Astrocyte of the spinal cord (primary cell): ENCODE measurements around the gene TNFSF11.

Source experiments
- DNase-seq: peaks from one replicate; pipeline ENCODE4 v3.0.0; 2011; ENCODE audit warnings: low read depth, low spot score
- H3K4me3 ChIP-seq: 2 replicates; pipeline ENCODE4 v1.5.1; 2011; ENCODE audit warnings: low read depth, mild to moderate bottlenecking, low read length, moderate library complexity
- CTCF ChIP-seq: IDR thresholded peaks from 2 replicates; pipeline ENCODE4 v1.5.1; 2012; ENCODE audit warnings: low read depth, mild to moderate bottlenecking, low read length, inconsistent platforms
- in situ Hi-C: cut with HindIII; loops from 2 replicates; pipeline ENCODE4 v1.10.0; 2017; ENCODE audit warnings: low sequenced_read_pairs

The TNFSF11 gene

GRCh38 chr13:42654212-42654611 lies 80.3 kb downstream of the TNFSF11 start:
- TF ChIP-seq CTCF, result no peak
- DNase-seq, result no peak
- in situ Hi-C loops, result no loop called here
- H3K4me3 ChIP-seq, result no peak overlapping the region

- no peak for TF ChIP-seq CTCF
- DNase-seq, result no peak
- no peak overlapping the region for H3K4me3 ChIP-seq
- in situ Hi-C loops, result no loop called here
Measured at GRCh38 chr13:42654722-42655121, 80.8 kb downstream of the TNFSF11 start.

- no peak for TF ChIP-seq CTCF
- no peak overlapping the region for H3K4me3 ChIP-seq
- no peak for DNase-seq
- in situ Hi-C loops, result no loop called here
Measured at GRCh38 chr13:42656161-42656560, 82.2 kb downstream of the TNFSF11 start.

- in situ Hi-C loops, result no loop called here
Measured at GRCh38 chr13:42656958-42657357, 83.0 kb downstream of the TNFSF11 start.

More at GRCh38 chr13:42656958-42657357, 83.0 kb downstream of the TNFSF11 start:
- TF ChIP-seq CTCF, result no peak
- DNase-seq, result no peak
- no peak overlapping the region for H3K4me3 ChIP-seq
